Measurements from ENCODE around the gene TBC1D22A. TPM values are rescaled to one million over a fixed set of nuclear protein-coding genes. Genes with fewer than 3 reads are reported as not detected.

TBC1D22A gene
- total and polyA plus RNA-seq, 11 donors: 9.4 to 30.7 (median 18.6) TPM

DNA sequence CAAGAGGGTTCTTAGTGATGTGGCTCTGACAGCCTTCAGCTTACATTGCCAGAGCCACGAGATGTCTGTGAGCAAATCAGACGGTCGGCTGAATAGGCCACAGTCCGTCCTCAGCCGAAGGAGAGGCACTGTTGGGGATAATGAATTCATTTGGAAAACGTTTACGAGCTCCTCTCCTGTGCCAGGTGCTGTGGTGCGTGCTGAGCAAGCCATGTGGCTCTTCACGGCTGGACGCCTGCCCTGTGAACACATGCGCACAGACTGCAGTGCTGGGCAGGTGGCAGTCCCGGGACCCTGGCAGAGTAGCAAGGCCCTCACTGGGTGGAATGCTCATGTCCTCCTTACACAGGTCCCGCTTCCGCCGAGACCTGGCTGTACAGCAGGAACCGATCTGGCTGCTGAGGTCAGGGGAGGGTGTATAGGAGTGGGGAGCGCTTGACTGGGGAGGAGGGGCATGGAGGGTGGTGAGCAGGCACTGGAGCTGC, 6.8 kb downstream of the TBC1D22A start:
- intact Hi-C loops (cut with DNase I): no loop called here
- peak overlapping the region in 11 of 12 donors; percentile 45 to 96 (median 69) for H3K27ac ChIP-seq
- H3K4me3 ChIP-seq: no peak overlapping the region
- DNase-seq: peak in 1 of 5 donors; percentile 64
- 52 to 68% (median 63%) methylated on average over 14 to 17 of the region's 17 CpGs for WGBS, 4 donors
- peak; percentile 51 to 62 (median 54) for ATAC-seq
- no peaks in the 10 kb centered on the region for H3K9me3 ChIP-seq
- peaks cover 6 to 80% (median 46%) of the 10 kb centered on the region in 12 donors for H3K4me1 ChIP-seq
- H3K36me3 ChIP-seq: no peaks in the 10 kb centered on the region
- TF ChIP-seq POLR2A (IDR thresholded peaks at IDR 0.05): no peak
- TF ChIP-seq CTCF (IDR thresholded peaks at IDR 0.05): no peak
- H3K27me3 ChIP-seq: no peaks in the 10 kb centered on the region

- no peak for DNase-seq
- peaks cover 8 to 80% (median 47%) of the 10 kb centered on the region in 12 donors for H3K4me1 ChIP-seq
- no peak for TF ChIP-seq POLR2A (IDR thresholded peaks at IDR 0.05)
- TF ChIP-seq CTCF (IDR thresholded peaks at IDR 0.05): no peak
- H3K27me3 ChIP-seq: no peaks in the 10 kb centered on the region
- intact Hi-C loops (cut with DNase I): no loop called here
- H3K4me3 ChIP-seq: no peak overlapping the region
- no peaks in the 10 kb centered on the region for H3K36me3 ChIP-seq
- 90 to 93% (median 91%) methylated on average over 6 of the region's 6 CpGs for WGBS, 4 donors
- H3K27ac ChIP-seq: peak overlapping the region in 11 of 12 donors; percentile 63 to 96 (median 70)
- H3K9me3 ChIP-seq: no peaks in the 10 kb centered on the region
- peak in 1 of 4 donors; percentile 3 for ATAC-seq
Measured at GRCh38 chr22:46769706-46770105, 7.3 kb downstream of the TBC1D22A start.

- no peak for TF ChIP-seq CTCF (IDR thresholded peaks at IDR 0.05)
- TF ChIP-seq POLR2A (IDR thresholded peaks at IDR 0.05): no peak
- no peaks in the 10 kb centered on the region for H3K36me3 ChIP-seq
- peaks cover 9 to 80% (median 50%) of the 10 kb centered on the region in 12 donors for H3K4me1 ChIP-seq
- no peaks in the 10 kb centered on the region for H3K9me3 ChIP-seq
- peak overlapping the region; percentile 29 to 96 (median 70) for H3K27ac ChIP-seq
- H3K4me3 ChIP-seq: peak overlapping the region in 1 of 12 donors; percentile 12
- intact Hi-C loops (cut with DNase I): no loop called here
- ATAC-seq (peak in 2 of 4 donors; percentile 5 to 9), DNase-seq (no peak)
- 49 to 71% (median 57%) methylated on average over 13 to 14 of the region's 14 CpGs for WGBS, 4 donors
- H3K27me3 ChIP-seq: no peaks in the 10 kb centered on the region
Measured at GRCh38 chr22:46770151-46770641, 7.7 kb downstream of the TBC1D22A start.

DNA sequence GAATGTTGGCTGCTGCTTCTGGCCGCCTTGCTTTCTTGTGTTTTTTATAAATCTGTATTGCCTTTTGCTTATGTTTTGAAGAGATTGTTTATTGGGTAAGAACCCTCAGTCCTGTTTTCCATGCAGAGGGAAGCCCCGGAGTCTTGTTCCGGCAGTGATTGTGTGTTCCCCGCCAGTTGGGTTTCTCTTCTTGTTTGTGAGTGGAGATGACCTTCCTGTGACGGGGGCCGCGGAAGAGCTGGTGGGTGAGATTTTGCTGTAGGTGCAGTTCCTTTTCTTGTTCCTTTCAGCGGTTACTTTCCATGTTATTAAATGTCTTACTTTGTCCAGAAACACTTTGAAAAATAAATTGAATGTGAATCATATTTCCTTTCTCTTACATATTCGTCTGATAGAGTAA, 8.3 kb downstream of the TBC1D22A start:
- peak overlapping the region in 11 of 12 donors; percentile 63 to 96 (median 70) for H3K27ac ChIP-seq
- WGBS, 4 donors: 56 to 67% (median 58%) methylated on average over 9 of the region's 9 CpGs
- peak in 1 of 5 donors; percentile 72 for DNase-seq
- no peak for TF ChIP-seq CTCF (IDR thresholded peaks at IDR 0.05)
- no peak for TF ChIP-seq POLR2A (IDR thresholded peaks at IDR 0.05)
- H3K4me3 ChIP-seq: peak overlapping the region in 1 of 12 donors; percentile 12
- H3K27me3 ChIP-seq: no peaks in the 10 kb centered on the region
- intact Hi-C loops (cut with DNase I): no loop called here
- no peak for ATAC-seq
- H3K4me1 ChIP-seq: peaks cover 9 to 84% (median 51%) of the 10 kb centered on the region in 12 donors
- no peaks in the 10 kb centered on the region for H3K36me3 ChIP-seq
- H3K9me3 ChIP-seq: no peaks in the 10 kb centered on the region

Data from heart left ventricle (tissue), 16 donors.